Choroid plexus epithelial cell (primary cell): ENCODE data around the gene TTC39B.

Experiments
- DNase-seq: peaks from one replicate; pipeline ENCODE4 v3.0.0-alpha.2; 2010; ENCODE audit warnings: low read depth
- H3K4me3 ChIP-seq: 2 replicates; pipeline ENCODE4 v1.5.1; 2011; ENCODE audit warnings: low read depth, mild to moderate bottlenecking, control low read depth, low read length, moderate library complexity
- CTCF ChIP-seq: conservative IDR thresholded peaks from 2 replicates; pipeline ENCODE4 v1.5.1; 2011; ENCODE audit warnings: low read depth, mild to moderate bottlenecking, control low read depth, inconsistent platforms, low read length, moderate library complexity

The TTC39B gene

GRCh38 chr9:15249981-15250380 is 57.0 kb downstream of the TTC39B start:
- no peak for TF ChIP-seq CTCF
- DNase-seq, result no peak
- H3K4me3 ChIP-seq, result no peak overlapping the region

- peak; percentile 38 for DNase-seq
- TF ChIP-seq CTCF, result no peak
- H3K4me3 ChIP-seq, result no peak overlapping the region
Measured at GRCh38 chr9:15249042-15249818, 57.8 kb downstream of the TTC39B start.

- H3K4me3 ChIP-seq, result no peak overlapping the region
- no peak for TF ChIP-seq CTCF
- no peak for DNase-seq
Measured at GRCh38 chr9:15248621-15249020, 58.4 kb downstream of the TTC39B start.

- no peak for TF ChIP-seq CTCF
- no peak overlapping the region for H3K4me3 ChIP-seq
- DNase-seq, result no peak
Measured at GRCh38 chr9:15248081-15248480, 58.9 kb downstream of the TTC39B start.

GRCh38 chr9:15246708-15247107 is 60.3 kb downstream of the TTC39B start:
- DNase-seq, result peak; percentile 25
- H3K4me3 ChIP-seq, result no peak overlapping the region
- no peak for TF ChIP-seq CTCF

GRCh38 chr9:15246243-15246642 is 60.8 kb downstream of the TTC39B start:
- TF ChIP-seq CTCF, result no peak
- no peak for DNase-seq
- H3K4me3 ChIP-seq, result no peak overlapping the region

GRCh38 chr9:15244001-15244441 is 63.0 kb downstream of the TTC39B start:
- peak overlapping the region; percentile 39 for H3K4me3 ChIP-seq
- peak; percentile 77 for DNase-seq
- TF ChIP-seq CTCF, result no peak
